ENCODE data around the gene SPAG6.
"Not testable (repeated sequence)": the region's sequence is repeated elsewhere in the genome, so short reads cannot be mapped to it uniquely, and the experiment has no call there.

The SPAG6 gene

GRCh38 chr10:22341190-22341925, 3.9 kb upstream of the SPAG6 start:
- no peak for DNase-seq (ENCODE audit: low read depth)

GRCh38 chr10:22341926-22342196, 3.4 kb upstream of the SPAG6 start:
- DNase-seq (ENCODE audit: low read depth): no peak

GRCh38 chr10:22342421-22342820, 2.9 kb upstream of the SPAG6 start:
- no peak for DNase-seq (ENCODE audit: low read depth)

GRCh38 chr10:22343731-22344130, 1.6 kb upstream of the SPAG6 start:
- no peak for DNase-seq (ENCODE audit: low read depth)

- no peak for DNase-seq (ENCODE audit: low read depth)
Measured at GRCh38 chr10:22344249-22344648, 1.0 kb upstream of the SPAG6 start.

- DNase-seq (ENCODE audit: low read depth): no peak
Measured at GRCh38 chr10:22344781-22345300, 455 bp upstream of the SPAG6 start.

- no peak for DNase-seq (ENCODE audit: low read depth)
Measured at GRCh38 chr10:22346096-22346661, 883 bp downstream of the SPAG6 start.

- DNase-seq (ENCODE audit: low read depth): no peak
Measured at GRCh38 chr10:22349755-22350154, 4.5 kb downstream of the SPAG6 start.

GRCh38 chr10:22351131-22351703, 5.9 kb downstream of the SPAG6 start:
- no peak for DNase-seq (ENCODE audit: low read depth)

- DNase-seq (ENCODE audit: low read depth): no peak
Measured at GRCh38 chr10:22356324-22356873, 11.1 kb downstream of the SPAG6 start.

- not testable (repeated sequence) for DNase-seq (ENCODE audit: low read depth)
Measured at GRCh38 chr10:22357770-22358169, 12.5 kb downstream of the SPAG6 start.

GRCh38 chr10:22363305-22363704, 18.0 kb downstream of the SPAG6 start:
- no peak for DNase-seq (ENCODE audit: low read depth)

- no peak for DNase-seq (ENCODE audit: low read depth)
Measured at GRCh38 chr10:22364407-22365140, 19.3 kb downstream of the SPAG6 start.

- DNase-seq (ENCODE audit: low read depth): no peak
Measured at GRCh38 chr10:22365233-22365632, 19.9 kb downstream of the SPAG6 start.

GRCh38 chr10:22365644-22366434, 20.5 kb downstream of the SPAG6 start:
- no peak for DNase-seq (ENCODE audit: low read depth)

- no peak for DNase-seq (ENCODE audit: low read depth)
Measured at GRCh38 chr10:22366435-22366703, 21.1 kb downstream of the SPAG6 start.

- no peak for DNase-seq (ENCODE audit: low read depth)
Measured at GRCh38 chr10:22366771-22367170, 21.5 kb downstream of the SPAG6 start.

GRCh38 chr10:22367471-22367870, 22.2 kb downstream of the SPAG6 start:
- no peak for DNase-seq (ENCODE audit: low read depth)

- no peak for DNase-seq (ENCODE audit: low read depth)
Measured at GRCh38 chr10:22368402-22368801, 23.1 kb downstream of the SPAG6 start.

- no peak for DNase-seq (ENCODE audit: low read depth)
Measured at GRCh38 chr10:22368981-22369380, 23.7 kb downstream of the SPAG6 start.

- DNase-seq (ENCODE audit: low read depth): no peak
Measured at GRCh38 chr10:22369434-22370072, 24.3 kb downstream of the SPAG6 start.

GRCh38 chr10:22370320-22370719, 25.0 kb downstream of the SPAG6 start:
- DNase-seq (ENCODE audit: low read depth): no peak
